Measurements from ENCODE around the gene SKIC2. TPM values are rescaled to one million over a fixed set of nuclear protein-coding genes. Genes with fewer than 3 reads are reported as not detected.
"Not testable (repeated sequence)": the region's sequence is repeated elsewhere in the genome, so short reads cannot be mapped to it uniquely, and the experiment has no call there.

SKIC2 gene
- total and polyA plus RNA-seq, 2 of the 4 experiments (the other 2 are of a cell fraction): 30.6 to 46.0 TPM

DNA sequence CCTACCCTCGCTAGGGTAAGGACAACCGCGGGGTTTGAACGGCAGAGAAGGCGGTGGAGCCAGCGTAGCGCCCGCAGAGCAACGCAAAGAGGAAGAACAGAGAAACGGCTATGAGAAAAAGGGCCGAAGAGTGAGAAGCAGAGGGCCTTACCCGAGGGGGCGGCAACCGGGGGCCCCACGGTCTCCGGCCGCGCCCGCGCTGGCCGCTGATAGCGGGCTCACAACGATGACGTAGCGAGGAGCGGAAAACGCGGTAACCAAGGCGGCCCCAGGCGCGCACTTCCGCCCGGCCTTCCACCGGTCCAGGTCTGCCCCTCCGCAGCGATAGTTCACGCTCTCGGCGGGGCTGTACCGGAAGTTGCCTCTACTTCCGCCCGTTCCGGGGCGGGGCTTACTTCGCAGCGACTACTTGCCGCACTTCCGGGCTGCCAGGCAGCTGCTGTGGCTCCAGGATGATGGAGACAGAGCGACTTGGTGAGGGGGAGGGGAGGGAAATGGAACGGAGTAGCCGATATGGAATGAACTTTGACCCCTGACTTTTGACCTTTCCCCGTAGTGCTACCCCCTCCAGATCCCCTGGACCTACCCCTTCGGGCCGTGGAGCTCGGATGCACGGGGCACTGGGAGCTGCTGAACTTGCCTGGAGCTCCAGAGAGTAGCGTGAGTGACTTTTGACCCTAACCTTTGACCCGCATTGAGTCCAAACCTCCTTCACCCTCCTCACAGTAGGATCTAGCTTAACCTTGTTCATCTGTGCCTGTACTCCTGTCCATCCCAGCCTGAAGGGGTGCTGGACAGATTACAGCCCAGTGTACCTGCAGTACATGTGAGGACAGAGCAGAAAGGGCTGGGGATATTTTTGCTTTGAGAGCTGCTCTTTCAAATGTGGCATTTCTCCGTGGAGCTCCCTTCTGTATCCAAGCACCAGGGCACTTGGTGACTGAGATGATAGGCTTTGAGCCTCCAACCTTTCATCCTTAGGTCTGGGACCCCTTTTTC lies at the start of gene SKIC2, which contains the start of gene NELFE (continued):
- TF ChIP-seq RFX5 (IDR thresholded peaks at IDR 0.05; ENCODE audit: low read depth, low read length) (no peak), CEBPB (IDR thresholded peaks at IDR 0.05; ENCODE audit: low read depth, low read length) (0 out of 2 replicates have a peak, but pooled peaks have one; percentile 6), RAD21 (IDR thresholded peaks at IDR 0.05; ENCODE audit: low read length) (peak; percentile 9; the same call in 1 of the 2 replicates)
- TF ChIP-seq, protein P1, sequence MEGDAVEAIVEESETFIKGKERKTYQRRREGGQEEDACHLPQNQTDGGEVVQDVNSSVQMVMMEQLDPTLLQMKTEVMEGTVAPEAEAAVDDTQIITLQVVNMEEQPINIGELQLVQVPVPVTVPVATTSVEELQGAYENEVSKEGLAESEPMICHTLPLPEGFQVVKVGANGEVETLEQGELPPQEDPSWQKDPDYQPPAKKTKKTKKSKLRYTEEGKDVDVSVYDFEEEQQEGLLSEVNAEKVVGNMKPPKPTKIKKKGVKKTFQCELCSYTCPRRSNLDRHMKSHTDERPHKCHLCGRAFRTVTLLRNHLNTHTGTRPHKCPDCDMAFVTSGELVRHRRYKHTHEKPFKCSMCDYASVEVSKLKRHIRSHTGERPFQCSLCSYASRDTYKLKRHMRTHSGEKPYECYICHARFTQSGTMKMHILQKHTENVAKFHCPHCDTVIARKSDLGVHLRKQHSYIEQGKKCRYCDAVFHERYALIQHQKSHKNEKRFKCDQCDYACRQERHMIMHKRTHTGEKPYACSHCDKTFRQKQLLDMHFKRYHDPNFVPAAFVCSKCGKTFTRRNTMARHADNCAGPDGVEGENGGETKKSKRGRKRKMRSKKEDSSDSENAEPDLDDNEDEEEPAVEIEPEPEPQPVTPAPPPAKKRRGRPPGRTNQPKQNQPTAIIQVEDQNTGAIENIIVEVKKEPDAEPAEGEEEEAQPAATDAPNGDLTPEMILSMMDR (conservative IDR thresholded peaks at IDR 0.05; ENCODE audit: low read depth, low read length): no peak

DNA sequence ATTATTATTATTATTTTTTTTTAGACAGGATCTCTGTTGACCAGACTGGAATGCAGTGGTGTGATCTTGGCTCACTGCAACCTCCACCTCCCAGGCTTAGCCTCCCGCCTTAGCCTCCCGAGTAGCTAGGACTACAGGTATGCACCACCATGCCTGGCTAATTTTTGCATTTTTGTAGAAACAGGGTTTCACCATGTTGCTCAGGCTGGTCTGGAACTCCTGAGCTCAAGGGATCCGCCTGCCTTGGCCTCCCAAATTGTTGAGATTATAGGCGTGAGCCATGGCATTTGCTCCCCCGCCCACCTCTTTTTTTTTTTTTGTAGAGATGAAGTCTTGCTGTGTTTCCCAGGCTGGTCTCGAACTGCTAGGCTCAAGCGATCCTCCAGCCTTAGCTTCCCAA lies 49.7 kb upstream of the SKIC2 start:
- WGBS, 2 experiments (ENCODE audit: extremely low coverage in 2 of 2, insufficient read length in 1 of 2): 100% methylated on average over 2 of the region's 7 CpGs; no CpG with 5 or more reads in 1 of the 2 experiments

More for the DNA sequence above, 49.7 kb upstream of the SKIC2 start:
- H3K4me3 ChIP-seq (ENCODE audit: insufficient read depth, low read depth, low read length); ATAC-seq (ENCODE audit: low read depth); H3K4me1 ChIP-seq (ENCODE audit: control insufficient read depth, insufficient read depth, low read length); POLR2A ChIA-PET (ENCODE audit: unreplicated experiment); H3K18ac ChIP-seq (ENCODE audit: low read depth, low read length); dilution Hi-C loops (cut with HindIII; ENCODE audit: low sequenced_read_pairs, unreplicated experiment); H3K4me2 ChIP-seq (ENCODE audit: low read depth, low read length); H3K36me3 ChIP-seq (ENCODE audit: control insufficient read depth, insufficient read depth, low read length); intact Hi-C loops (cut with micrococcal nuclease); H3K14ac ChIP-seq (replicated peaks; ENCODE audit: low read depth, low read length); H3K9ac ChIP-seq (ENCODE audit: low read depth, low read length); H4K5ac ChIP-seq (ENCODE audit: low read depth, low read length); H3K79me1 ChIP-seq (ENCODE audit: low read depth in 1 of 2, low read length in 2 of 2); H3K9me3 ChIP-seq (ENCODE audit: control insufficient read depth, insufficient read depth, low read length); H2BK15ac ChIP-seq (ENCODE audit: low read depth, low read length); H3K27me3 ChIP-seq (ENCODE audit: control insufficient read depth, insufficient read depth, low read length); H3K23ac ChIP-seq (ENCODE audit: low read depth, low read length); in situ Hi-C loops (cut with MboI; ENCODE audit: low sequenced_read_pairs); H4K20me1 ChIP-seq (ENCODE audit: insufficient read depth, low read length); DNase-seq; H2AFZ ChIP-seq (replicated peaks; ENCODE audit: low read length, poor library complexity); BruUV-seq (replicated peaks); H2AK9ac ChIP-seq (replicated peaks; ENCODE audit: low read depth, low read length, poor library complexity); H3K56ac ChIP-seq (ENCODE audit: extremely low read depth, insufficient read depth, low read length): not testable (repeated sequence)
- Histone ChIP-seq H2BK120ac (ENCODE audit: low read depth, low read length) (peak overlapping the region; percentile 70; the same call in 1 of the 2 replicates), H3K9me1 (ENCODE audit: insufficient read depth, low read length) (peaks cover 12% of the 10 kb centered on the region; the same call in 1 of the 2 replicates), H3K27ac (ENCODE audit: insufficient read depth, low read length) (peak overlapping the region; percentile 39; the same call in 1 of the 2 replicates), H3K4ac (ENCODE audit: low read depth, low read length) (peak overlapping the region; percentile 64; the same call in 1 of the 2 replicates), H4K8ac (ENCODE audit: low read depth in 2 of 2, low read length in 2 of 2) (peak overlapping the region in 1 of 2 experiments; percentile 48; a peak in 2 of 4 replicates), H2BK5ac (ENCODE audit: low read depth, low read length, poor library complexity, severe bottlenecking) (peak overlapping the region; percentile 61), H4K91ac (ENCODE audit: insufficient read depth, low read depth, low read length) (peak overlapping the region; percentile 40), H2BK20ac (ENCODE audit: low read depth, low read length) (peak overlapping the region; percentile 33; the same call in 1 of the 2 replicates), H2AK5ac (ENCODE audit: low read depth, low read length) (peak overlapping the region; percentile 96)
- CTCF ChIA-PET: interaction anchor here (0.6 to 1.0 kb wide), 2 partner anchors 14 to 150 kb away, joined by 3 to 7 read pairs; no protein-coding TSS in a partner anchor
